NCI-H2196 treated with DMSO at 0.1 percent for 48 hours (cell line): ENCODE results near the gene MARCKS.
"Not testable (repeated sequence)": the region's sequence is repeated elsewhere in the genome, so short reads cannot be mapped to it uniquely, and the experiment has no call there.

ENCODE experiments used
- DNase-seq: peaks from one replicate; lab custom pipeline; 2025; ENCODE audit not compliant: unreplicated experiment; lab: John Stamatoyannopoulos, UW

MARCKS gene

DNA sequence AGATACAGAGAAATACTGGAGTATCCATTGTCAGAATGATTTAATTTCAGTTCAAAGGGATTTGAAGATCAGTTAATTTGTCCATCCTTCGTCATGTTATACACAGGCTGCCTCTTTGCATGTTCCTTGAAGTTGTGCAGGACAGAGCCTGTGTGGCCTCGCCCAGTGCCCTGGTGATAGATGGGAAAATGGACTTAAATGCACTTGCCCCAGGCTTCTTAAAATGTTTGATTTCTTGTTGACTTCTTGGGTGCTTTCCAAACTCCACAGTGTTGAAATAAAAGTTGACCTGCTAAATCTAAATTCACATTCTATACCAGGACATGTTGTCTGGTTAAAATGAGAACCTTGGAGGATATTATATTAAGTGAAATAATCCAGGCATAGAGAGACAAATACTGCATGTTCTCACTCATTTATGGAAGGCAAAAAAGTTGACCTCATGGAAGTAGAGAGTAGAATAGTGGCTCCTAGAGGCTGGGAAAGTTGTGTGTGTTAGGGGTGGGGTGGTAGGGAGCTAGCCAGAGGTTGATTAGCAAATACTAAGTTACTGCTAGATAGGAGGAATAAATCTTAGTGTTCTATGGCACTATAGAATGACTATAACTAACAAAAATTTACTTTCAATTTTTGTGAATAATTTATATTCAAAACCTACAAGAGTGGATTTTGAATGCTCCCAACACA lies 25.3 kb downstream of the MARCKS start:
- no peak for DNase-seq

DNA sequence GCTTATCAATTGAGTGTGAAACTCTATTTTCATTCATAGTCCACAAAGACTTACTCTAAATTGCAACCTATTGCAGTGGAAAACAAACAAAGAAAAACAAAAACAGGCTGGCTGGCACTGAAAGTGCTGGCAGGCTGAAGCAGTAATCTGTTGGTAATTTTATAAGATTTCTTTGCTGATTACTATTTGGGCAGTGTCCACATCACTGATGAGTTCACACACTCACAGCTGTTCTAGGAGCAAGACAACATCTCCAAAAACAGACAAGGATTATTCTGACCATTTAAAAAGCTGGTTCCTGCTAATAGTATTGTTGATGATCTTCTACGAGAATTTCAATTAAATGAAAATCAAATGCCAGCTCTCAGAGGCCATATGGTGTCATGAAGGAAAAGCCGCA lies 26.9 kb downstream of the MARCKS start:
- DNase-seq, result no peak

DNA sequence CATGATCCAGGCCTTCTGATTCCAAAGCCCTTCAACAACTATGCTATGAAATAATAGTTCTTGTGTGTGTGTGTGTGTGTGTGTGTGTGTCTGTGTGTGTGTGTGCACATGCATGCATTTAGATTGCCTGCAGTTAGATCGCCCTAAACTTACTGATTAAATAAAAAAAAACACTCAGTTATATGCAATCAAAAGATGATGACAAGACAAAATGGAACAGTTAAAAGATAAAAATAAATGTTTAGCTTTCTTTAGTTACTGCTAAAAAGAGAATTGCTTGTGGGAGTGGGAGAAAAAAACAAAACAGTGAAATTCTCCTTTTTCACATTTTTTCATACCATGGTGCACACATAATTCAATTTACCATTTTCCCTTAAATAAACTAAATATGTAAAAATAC lies 29.4 kb downstream of the MARCKS start:
- no peak for DNase-seq

DNA sequence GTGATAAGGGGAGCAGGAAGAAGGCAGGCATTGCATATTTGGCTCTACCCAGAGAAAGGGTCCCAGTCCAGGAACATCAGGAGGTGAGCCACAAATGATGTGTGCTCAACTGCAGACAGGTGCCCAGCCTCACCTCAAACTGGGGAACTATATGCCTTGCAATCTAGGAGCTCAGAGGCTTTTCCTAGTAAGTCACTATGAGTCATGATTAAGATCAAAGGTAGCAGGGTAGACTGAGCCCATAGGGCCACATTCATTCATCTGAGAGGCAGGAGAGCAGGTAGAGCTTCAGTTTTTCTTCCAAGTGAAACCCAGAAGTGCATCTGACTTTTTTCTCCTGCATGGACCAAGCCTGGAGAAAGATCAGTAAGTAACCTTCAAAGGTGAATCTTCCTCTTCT lies 31.3 kb downstream of the MARCKS start:
- DNase-seq, result no peak

DNA sequence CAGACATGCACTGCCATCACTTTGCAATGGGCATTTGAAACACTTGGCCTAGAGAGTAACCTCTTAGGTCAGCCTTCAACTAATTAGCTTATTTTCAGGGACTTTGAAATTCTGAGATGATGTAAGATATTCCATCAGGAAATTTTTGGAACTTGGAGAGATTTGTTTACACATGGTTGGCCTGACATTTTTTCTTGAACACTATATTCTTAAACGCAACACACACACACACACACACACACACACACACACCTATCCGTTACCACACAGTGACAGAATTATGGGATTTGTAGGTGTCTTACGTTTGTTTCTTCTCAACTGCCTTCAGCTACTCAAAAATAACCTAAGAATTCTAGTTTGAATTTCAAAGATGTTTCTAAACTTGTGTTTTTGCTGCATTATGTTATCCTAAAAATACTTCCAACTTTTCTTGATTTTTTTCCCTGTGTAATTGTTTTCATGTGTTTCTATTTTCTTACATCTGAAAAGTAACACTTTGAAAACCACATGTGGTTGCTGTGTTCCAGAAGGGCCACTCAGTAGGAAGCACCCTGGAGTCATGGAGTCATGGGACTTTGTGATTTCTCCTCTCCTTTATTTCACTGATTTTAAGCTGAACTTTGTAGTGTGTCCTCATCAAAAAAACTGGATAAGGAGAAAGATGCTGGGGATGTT lies 31.9 kb downstream of the MARCKS start:
- DNase-seq, result no peak

DNA sequence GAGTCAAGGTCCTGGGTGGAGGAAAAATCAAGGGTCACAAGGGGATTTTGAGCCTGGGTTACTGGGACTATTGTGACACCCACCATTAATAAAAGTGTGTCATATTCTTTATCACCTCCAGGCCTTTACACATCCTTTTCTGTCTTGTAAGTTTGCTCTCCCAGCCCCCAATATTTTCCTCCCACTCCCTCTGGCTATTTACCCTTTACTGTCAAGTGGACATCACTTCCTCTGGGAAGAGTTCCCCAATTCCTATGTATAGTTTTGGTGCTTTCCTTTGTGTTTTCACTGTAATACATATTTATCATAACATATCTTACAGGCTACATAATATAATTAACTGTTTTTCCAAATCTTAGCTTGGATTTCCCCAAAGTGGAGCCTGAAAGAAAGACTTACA lies 36.3 kb downstream of the MARCKS start:
- DNase-seq, result no peak

DNA sequence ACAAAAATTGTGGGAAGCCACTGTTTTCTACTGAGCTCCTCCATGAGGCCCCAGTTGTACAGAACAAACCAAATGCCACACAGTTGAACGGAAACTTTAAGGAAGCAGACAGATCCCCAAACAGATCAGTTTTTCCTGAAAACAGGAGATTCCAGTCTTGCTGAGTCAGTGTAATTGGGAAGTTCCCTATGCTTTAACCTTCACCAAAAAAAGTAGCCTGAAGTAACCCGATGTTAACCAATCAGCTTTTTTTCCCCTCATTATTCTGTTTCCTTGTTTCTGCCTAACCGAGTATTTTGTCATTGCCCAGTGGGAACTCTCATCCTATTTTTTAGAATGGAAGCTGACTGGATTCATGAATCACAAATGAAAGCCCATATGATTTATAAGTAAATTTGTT lies 36.7 kb downstream of the MARCKS start:
- DNase-seq, result no peak

DNA sequence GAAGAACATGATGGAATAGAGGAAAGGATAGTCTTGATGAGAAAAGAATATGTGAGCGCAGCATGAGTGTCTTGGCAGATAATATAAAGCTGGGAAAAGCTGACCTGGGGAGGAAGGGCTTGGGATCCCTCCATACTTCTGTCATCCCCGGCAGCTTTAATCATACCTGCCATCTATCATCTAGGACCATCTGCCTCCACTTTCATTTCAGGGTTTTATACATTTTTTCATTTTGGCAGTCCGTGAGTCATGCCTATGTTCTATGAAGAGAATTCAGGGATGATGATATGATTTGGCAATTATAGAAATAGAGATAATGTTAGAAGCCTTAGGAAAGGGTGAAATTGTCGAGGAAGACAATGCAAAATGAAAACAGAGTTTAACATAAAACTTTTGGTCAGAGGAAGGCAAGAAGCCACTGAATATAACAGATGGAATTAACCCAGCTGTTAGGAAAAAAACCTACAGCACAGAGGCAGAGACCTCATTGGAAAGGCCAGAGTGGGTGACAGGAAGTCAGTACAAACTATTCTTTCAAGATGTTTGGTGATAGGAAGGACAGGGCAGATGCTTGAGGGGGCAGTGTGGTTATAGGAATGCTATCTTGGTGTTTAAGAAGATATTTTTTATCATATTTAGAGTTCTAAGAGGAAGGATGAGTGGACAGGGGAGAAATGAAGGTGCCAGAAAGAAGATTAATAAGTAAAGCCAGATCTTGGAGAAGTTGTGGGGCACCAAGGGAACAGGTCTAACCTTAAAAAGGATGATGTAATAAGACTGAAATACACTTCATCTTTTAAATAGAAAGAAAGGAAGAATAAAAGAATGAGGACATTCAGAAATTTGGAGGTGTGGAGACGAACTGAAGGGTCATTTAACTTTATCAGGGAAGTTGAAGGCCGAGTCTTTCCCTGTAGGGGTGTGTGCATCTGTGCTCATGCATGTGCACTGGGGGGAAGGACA lies 37.8 kb downstream of the MARCKS start:
- no peak for DNase-seq

DNA sequence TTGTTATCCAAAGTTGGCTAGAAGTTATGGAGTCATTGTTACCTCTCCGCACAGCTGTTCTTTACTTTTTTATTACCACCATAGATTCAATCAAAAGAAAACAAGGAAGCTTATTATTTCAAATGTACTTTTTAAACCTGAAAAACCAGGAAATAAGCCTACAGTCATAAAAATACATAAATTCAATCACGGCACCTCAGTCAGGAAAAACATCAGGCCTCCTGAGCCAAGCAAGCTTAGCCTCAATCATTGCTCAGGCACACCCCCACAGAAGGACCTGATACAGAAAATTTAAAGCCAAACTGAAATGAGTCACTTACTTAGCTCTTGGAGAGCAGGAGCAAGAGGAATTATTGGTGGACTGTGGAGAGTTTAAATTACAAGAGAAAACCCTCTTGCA lies 44.3 kb downstream of the MARCKS start:
- DNase-seq, result no peak

DNA sequence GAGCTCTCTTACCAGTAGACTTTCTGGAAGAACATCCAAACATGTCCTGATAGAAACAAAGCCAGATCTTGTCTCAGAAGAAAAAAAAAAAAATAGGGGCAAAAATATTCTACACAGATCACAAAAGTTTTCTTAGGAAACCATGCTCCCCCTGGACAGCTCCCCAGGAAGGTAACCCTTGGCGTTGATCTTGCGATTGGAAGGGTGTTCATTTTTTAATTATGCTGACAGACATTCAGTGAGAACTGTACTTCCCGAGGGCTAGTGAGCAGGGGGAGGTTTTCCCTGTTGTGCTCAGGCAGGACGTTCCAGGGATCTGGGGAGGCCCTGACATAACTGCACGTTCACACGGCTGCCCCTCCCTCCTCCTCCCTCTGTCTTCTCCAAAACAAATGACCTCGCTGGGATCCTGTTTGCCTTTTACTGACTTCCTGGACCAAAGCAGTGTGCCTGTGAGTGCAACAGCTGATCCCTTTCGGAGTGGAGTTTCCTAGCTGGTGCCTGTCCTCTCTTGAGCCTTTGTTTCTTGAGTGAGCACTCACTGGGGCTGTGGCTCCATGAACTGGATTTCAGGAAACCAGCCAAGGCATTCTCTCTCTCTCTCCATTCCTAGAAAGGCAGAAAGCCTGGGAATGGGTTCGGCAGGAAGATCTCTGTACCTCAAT lies 46.7 kb downstream of the MARCKS start:
- DNase-seq, result no peak

DNA sequence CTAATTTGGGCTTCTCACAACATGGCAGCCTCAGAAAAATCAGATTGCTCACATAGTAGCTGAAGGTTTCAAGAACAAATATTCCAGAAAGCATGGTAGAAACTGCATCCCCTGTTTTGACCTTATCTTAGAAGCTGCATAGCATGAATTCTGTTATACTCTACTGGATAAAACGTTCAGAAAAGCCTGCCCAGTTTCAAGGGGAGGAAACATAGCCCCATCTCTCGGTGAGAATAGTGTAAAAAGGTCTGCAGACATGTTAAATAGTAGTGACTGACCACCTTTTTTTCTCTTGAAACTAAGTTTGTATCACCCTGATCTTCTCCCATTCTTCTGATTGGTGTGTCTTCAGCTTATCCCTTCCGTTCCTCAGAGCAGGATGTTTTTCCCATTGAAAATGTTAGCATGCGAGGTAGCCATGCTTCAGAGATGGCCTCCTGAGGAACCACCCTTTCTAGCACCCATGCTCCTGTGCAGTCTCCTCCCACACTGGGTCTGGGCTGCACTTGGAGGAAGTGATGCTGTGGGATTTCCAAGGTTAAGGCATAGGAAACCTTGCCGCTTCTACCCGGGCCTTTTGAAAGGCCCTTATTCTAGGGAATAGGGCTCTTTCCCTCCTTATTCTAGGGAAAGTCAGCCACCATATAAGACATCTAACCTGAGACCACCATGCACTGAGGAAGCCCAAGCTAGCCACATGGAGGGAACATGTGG lies 50.1 kb downstream of the MARCKS start:
- no peak for DNase-seq

DNA sequence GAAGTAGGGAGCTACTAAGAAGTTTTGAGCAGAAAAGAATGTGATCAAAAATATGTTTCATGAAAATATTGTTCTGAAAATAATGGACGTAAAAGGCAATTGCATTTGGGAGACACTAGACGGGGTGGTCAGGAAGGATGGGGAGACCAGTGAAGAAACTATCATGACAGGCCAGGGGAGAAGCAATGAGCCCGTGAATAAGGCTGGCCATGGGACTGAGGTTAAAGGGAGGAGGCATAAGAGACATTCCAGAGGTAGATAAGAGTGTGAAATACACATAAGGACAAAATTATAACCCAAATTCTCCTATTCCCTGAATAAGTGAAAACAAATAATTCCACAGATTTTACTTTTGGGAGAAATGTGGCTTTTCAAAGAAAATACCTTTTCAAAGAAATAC lies 51.7 kb downstream of the MARCKS start:
- no peak for DNase-seq

DNA sequence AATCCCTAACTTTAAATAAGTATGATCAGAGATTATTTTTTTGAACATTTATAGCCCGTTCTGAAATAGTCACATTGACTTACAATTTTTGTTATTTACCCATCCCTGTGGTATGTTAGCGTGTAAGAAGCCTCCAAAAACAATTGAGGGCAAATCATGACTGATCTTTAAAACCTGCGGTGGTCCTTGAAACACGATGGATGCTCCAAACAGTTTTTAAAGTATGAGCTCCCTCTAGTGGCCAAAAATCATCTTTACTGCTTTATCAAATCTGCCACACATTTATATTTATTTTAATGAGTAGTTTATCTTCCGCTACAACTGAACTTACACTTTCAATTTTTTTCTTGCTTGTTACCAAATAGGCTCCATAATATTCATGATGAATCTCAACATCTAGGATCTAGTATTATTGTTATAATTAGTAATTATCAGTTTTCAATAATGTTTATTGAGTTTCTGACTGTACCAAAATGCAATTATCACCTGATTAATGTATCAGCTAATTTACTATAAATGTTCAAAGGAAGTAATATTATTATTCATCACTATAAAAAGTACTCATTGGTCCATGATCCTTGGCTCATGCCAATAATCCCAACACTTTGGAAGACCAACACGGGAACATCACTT lies 52.2 kb downstream of the MARCKS start:
- DNase-seq, result peak; percentile 32

DNA sequence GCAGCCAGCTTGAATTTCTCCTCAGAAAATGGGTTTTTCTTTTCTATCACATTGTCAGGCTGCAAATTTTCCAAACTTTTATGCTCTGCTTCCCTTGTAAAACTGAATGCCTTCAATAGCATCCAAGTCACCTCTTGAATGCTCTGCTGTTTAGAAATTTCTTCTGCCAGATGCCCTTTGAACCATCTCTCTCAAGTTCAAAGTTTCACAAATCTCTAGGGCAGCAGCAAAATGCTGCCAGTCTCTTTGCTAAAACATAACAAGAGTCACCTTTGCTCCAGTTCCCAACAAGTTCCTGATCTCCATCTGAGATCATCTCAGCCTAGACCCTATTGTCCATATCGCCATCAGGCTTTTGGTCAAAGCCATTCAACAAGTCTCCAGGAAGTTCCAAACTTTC lies 53.1 kb downstream of the MARCKS start:
- DNase-seq, result not testable (repeated sequence)
